Measurements from ENCODE around the gene VSIG4.

Gene VSIG4

DNA sequence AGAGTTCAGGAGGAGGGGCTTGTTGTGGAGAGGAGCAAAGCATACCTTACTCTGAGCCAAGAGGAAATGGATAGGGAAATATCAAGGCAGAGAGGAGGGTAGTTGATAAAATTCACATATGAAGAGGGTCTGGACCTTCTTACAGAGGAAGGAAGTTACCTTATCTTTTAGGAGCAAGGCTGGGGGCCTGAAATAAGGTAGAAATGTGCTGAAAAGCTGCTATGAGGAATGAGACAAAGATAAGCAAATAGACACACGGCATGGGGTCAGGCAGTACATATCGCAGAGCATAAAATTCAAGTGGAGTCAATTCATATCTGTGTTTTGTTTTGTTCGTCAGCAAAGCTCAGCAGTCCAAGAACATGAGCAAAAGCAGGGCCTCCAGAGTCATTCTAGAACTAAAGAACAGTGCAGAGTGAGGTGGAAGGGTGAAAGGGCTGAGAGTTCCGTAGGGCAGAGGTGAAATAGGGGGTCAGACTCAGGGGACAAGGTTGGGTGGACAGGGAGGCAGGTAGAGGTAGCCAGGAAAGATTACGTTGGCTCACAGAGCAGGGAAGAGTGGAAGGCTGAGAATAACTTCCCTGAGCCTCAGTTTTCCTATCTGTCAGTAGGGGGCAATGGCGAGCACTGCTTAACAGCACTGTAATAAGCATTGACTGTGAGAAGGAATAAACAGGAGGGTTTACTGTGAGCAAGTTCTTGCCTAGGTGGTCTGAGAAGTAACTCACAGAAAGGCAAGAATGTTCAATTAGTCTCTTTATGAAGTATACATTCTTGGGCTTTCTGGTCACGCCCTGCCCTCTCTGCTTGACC lies 9.2 kb downstream of the VSIG4 start:
- Histone ChIP-seq H3K27me3 (ENCODE audit: insufficient read depth, poor library complexity, severe bottlenecking) (no peaks in the 10 kb centered on the region), H3K4me3 (replicated peaks; ENCODE audit: insufficient read depth, low read length) (no peak overlapping the region), H3K27ac (replicated peaks) (no peak overlapping the region)
- DNase-seq (ENCODE audit: low read depth in 1 of 2, low spot score in 1 of 2) = peak in 1 of 2 experiments; percentile 61
- TF ChIP-seq, protein P1, sequence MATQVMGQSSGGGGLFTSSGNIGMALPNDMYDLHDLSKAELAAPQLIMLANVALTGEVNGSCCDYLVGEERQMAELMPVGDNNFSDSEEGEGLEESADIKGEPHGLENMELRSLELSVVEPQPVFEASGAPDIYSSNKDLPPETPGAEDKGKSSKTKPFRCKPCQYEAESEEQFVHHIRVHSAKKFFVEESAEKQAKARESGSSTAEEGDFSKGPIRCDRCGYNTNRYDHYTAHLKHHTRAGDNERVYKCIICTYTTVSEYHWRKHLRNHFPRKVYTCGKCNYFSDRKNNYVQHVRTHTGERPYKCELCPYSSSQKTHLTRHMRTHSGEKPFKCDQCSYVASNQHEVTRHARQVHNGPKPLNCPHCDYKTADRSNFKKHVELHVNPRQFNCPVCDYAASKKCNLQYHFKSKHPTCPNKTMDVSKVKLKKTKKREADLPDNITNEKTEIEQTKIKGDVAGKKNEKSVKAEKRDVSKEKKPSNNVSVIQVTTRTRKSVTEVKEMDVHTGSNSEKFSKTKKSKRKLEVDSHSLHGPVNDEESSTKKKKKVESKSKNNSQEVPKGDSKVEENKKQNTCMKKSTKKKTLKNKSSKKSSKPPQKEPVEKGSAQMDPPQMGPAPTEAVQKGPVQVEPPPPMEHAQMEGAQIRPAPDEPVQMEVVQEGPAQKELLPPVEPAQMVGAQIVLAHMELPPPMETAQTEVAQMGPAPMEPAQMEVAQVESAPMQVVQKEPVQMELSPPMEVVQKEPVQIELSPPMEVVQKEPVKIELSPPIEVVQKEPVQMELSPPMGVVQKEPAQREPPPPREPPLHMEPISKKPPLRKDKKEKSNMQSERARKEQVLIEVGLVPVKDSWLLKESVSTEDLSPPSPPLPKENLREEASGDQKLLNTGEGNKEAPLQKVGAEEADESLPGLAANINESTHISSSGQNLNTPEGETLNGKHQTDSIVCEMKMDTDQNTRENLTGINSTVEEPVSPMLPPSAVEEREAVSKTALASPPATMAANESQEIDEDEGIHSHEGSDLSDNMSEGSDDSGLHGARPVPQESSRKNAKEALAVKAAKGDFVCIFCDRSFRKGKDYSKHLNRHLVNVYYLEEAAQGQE (IDR thresholded peaks at IDR 0.05; ENCODE audit: insufficient replicate concordance, low read depth) = no peak
- TF ChIP-seq SPI1 (IDR thresholded peaks at IDR 0.05; ENCODE audit: borderline replicate concordance, low read depth) = no peak
- no peak for TF ChIP-seq GABPA (IDR thresholded peaks at IDR 0.05; ENCODE audit: low read depth)
- peak; percentile 56 for TF ChIP-seq CTCF (IDR thresholded peaks at IDR 0.05; ENCODE audit: insufficient read depth, low read length)
- TF ChIP-seq POLR2AphosphoS5 (IDR thresholded peaks at IDR 0.05; ENCODE audit: low read depth) = no peak

DNA sequence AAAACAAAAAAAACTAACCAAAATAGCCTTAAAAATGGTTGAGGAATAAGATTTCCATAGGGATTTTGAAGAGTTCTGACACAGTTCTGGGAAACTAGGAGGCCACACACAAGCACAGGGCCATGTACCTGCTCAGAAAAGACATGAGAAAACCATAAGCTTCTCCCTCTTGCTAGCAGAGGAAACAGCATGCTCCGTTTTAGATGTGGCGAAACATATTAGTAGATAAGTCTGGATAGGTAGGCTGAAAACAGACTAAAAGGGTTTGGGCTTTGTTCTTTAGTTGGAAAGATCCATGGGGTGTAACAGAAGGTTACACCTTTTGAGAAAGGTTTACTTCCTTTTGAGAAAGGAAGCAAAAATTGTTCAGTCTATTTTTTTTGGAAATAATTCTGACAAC lies 10.9 kb downstream of the VSIG4 start:
- no peak overlapping the region for H3K27ac ChIP-seq (replicated peaks)
- H3K27me3 ChIP-seq (ENCODE audit: insufficient read depth, poor library complexity, severe bottlenecking) = no peaks in the 10 kb centered on the region
- TF ChIP-seq GABPA (IDR thresholded peaks at IDR 0.05; ENCODE audit: low read depth) (no peak), SPI1 (IDR thresholded peaks at IDR 0.05; ENCODE audit: borderline replicate concordance, low read depth) (no peak), POLR2AphosphoS5 (IDR thresholded peaks at IDR 0.05; ENCODE audit: low read depth) (no peak), CTCF (IDR thresholded peaks at IDR 0.05; ENCODE audit: insufficient read depth, low read length) (no peak)
- TF ChIP-seq, protein P1 (IDR thresholded peaks at IDR 0.05; ENCODE audit: insufficient replicate concordance, low read depth) = no peak
- DNase-seq (ENCODE audit: low read depth in 1 of 2, low spot score in 1 of 2) = no peak
- no peak overlapping the region for H3K4me3 ChIP-seq (replicated peaks; ENCODE audit: insufficient read depth, low read length)

DNA sequence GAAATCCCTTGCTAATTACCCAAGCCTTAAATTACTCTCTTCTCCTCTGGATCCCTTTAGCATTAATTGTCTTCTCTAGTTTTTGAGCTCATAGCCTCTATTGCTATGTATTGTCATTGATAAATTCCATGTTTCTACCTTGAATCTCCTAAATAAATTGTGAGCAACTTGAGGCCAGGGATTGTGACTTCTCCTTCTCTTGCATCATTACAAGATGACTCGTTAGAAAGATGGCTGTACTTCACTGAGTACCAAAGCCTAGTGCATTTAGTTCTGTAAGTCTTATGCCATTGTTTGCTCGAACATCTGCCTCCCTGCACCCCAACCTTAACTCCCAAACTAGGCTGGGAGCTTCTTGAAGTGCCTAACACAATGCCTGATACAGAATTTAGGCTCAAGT lies 15.3 kb downstream of the VSIG4 start:
- DNase-seq (ENCODE audit: low read depth in 1 of 2, low spot score in 1 of 2) = no peak
- Histone ChIP-seq H3K27me3 (ENCODE audit: insufficient read depth, poor library complexity, severe bottlenecking) (no peaks in the 10 kb centered on the region), H3K4me3 (replicated peaks; ENCODE audit: insufficient read depth, low read length) (no peak overlapping the region), H3K27ac (replicated peaks) (no peak overlapping the region)
- TF ChIP-seq CTCF (IDR thresholded peaks at IDR 0.05; ENCODE audit: insufficient read depth, low read length) (no peak), SPI1 (IDR thresholded peaks at IDR 0.05; ENCODE audit: borderline replicate concordance, low read depth) (no peak), GABPA (IDR thresholded peaks at IDR 0.05; ENCODE audit: low read depth) (no peak), POLR2AphosphoS5 (IDR thresholded peaks at IDR 0.05; ENCODE audit: low read depth) (no peak)
- TF ChIP-seq, protein P1 (IDR thresholded peaks at IDR 0.05; ENCODE audit: insufficient replicate concordance, low read depth) = no peak
